ENCODE results near the gene CYP1B1. TPM values are rescaled to one million over a fixed set of nuclear protein-coding genes. Genes with fewer than 3 reads are reported as not detected.

Gene CYP1B1
- total RNA-seq, 2 donors from 2014 or later, result 19.4 to 289 TPM

DNA sequence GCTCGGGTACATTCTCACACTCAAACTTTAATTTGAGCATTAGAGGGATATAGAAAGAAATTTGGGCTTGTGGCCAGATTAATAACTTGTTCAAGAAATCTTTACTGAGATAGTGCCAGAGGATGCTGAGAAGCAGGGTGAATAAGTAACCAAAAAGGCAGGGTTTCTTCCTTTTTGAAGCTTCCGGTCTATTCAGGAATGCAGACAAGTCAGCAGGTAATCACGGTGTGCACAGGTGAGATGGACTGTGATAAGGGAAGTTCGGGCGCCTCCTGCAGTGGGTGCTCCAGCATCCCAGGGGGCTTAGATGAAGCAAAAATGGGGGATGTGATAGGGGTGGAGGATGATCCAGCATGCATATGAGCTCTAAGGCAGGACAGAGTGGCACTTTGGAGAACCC lies 44.9 kb upstream of the CYP1B1 start:
- H3K4me1 ChIP-seq (replicated peaks), result no peaks in the 10 kb centered on the region
- intact Hi-C loops (cut with DNase I), result loop anchor here (10.0 kb wide), 1 partner anchor 64 kb away; no protein-coding TSS in a partner anchor
- no peak for DNase-seq (ENCODE audit: low spot score)
- no peaks in the 10 kb centered on the region for H3K27me3 ChIP-seq (replicated peaks; ENCODE audit: insufficient read depth)
- H3K9me3 ChIP-seq, result no peaks in the 10 kb centered on the region
- TF ChIP-seq, protein P1, sequence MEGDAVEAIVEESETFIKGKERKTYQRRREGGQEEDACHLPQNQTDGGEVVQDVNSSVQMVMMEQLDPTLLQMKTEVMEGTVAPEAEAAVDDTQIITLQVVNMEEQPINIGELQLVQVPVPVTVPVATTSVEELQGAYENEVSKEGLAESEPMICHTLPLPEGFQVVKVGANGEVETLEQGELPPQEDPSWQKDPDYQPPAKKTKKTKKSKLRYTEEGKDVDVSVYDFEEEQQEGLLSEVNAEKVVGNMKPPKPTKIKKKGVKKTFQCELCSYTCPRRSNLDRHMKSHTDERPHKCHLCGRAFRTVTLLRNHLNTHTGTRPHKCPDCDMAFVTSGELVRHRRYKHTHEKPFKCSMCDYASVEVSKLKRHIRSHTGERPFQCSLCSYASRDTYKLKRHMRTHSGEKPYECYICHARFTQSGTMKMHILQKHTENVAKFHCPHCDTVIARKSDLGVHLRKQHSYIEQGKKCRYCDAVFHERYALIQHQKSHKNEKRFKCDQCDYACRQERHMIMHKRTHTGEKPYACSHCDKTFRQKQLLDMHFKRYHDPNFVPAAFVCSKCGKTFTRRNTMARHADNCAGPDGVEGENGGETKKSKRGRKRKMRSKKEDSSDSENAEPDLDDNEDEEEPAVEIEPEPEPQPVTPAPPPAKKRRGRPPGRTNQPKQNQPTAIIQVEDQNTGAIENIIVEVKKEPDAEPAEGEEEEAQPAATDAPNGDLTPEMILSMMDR (IDR thresholded peaks at IDR 0.05), result no peak
- TF ChIP-seq POLR2AphosphoS5 (IDR thresholded peaks at IDR 0.05), result no peak
- no peak for TF ChIP-seq POLR2A (IDR thresholded peaks at IDR 0.05)
- WGBS, result 68% methylated on average over 5 of the region's 5 CpGs
- no peak overlapping the region for H3K27ac ChIP-seq
- H3K36me3 ChIP-seq, result no peaks in the 10 kb centered on the region
- H3K4me3 ChIP-seq, result no peak overlapping the region

DNA sequence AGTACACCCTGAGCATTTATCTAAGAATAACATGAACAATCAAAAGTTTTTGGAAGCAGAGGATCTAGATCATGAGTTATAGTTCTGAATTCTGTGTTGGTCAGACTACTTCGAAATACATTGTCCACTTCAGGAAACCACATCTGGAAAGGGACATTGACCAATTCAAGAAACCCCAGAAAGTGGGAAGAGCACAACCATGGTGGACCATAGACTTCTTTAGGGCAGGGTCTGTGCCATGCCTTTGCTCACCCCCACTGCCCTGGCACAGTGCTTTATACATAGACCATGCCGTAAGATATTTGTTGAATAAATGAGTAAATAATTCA lies 44.3 kb upstream of the CYP1B1 start:
- no peaks in the 10 kb centered on the region for H3K27me3 ChIP-seq (replicated peaks; ENCODE audit: insufficient read depth)
- H3K4me3 ChIP-seq, result no peak overlapping the region
- no peaks in the 10 kb centered on the region for H3K9me3 ChIP-seq
- H3K4me1 ChIP-seq (replicated peaks), result no peaks in the 10 kb centered on the region
- DNase-seq (ENCODE audit: low spot score), result no peak
- TF ChIP-seq POLR2AphosphoS5 (IDR thresholded peaks at IDR 0.05) (no peak), POLR2A (IDR thresholded peaks at IDR 0.05) (no peak)
- TF ChIP-seq, protein P1 (IDR thresholded peaks at IDR 0.05), result no peak
- intact Hi-C loops (cut with DNase I), result loop anchor here (10.0 kb wide), 1 partner anchor 65 kb away; no protein-coding TSS in a partner anchor
- no peaks in the 10 kb centered on the region for H3K36me3 ChIP-seq
- 79% methylated on average over 2 of the region's 2 CpGs for WGBS
- no peak overlapping the region for H3K27ac ChIP-seq

DNA sequence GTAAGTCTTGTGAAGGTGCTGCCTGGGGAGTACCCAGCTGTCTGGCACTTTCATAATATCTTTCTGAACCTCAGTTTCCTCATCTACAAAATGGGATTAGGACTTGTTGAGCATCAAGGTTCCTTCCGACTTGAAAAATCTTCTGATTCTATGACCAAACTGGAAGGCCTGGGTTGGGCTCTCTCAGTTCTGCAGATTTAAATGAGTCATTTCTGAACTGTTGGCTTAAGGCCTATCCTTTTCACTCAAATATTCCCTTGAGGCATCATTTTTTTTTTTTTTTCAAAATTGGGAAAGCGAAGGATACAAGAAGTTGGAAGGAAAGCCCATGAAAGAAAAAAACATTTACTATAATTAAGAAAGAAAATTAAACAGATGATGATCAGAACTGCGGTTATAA lies 40.8 kb upstream of the CYP1B1 start:
- TF ChIP-seq POLR2A (IDR thresholded peaks at IDR 0.05) (no peak), POLR2AphosphoS5 (IDR thresholded peaks at IDR 0.05) (no peak)
- TF ChIP-seq, protein P1 (IDR thresholded peaks at IDR 0.05), result no peak
- intact Hi-C loops (cut with DNase I), result no loop called here
- Histone ChIP-seq H3K4me1 (replicated peaks) (no peaks in the 10 kb centered on the region), H3K27me3 (replicated peaks; ENCODE audit: insufficient read depth) (no peaks in the 10 kb centered on the region), H3K27ac (no peak overlapping the region), H3K36me3 (no peaks in the 10 kb centered on the region), H3K4me3 (no peak overlapping the region), H3K9me3 (no peaks in the 10 kb centered on the region)
- 91% methylated on average over 3 of the region's 3 CpGs for WGBS
- no peak for DNase-seq (ENCODE audit: low spot score)

DNA sequence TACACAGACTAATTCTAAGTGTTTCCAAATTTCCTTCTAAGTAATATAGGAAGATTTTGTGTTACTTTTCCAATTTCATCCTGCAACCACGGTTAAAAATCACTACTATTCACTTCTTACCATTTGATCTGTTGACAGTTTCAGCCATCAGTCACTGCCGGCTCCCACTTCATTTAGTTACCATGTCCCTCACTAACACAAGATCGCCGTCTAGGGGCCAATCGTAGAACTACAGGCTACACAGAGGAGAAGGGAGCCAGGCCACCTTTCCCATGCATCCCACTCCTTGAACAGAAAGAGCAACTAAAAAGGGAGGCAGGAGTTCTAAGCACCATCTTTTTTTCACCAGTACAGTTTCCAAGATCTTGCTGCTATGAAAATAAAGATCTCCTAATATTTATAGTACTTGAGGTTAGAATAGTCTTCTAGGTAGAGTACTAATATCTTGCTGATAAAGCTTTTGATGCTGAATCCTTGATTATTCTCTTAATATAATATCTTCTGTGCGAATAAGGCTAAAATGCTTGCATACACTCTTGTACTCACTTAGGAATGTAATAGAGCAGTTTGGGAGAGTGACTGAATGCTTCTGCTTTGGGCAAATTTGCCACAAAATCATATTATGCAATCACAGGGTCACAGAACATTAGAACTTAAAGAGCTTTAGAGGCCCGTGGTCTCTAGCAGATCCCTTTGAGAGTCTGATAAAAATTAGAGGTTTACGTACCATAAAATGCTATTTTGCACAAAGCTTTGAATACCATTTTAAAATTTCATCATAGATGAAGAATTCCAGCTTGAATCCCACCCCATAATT lies 39.5 kb upstream of the CYP1B1 start:
- Histone ChIP-seq H3K27ac (no peak overlapping the region), H3K9me3 (no peaks in the 10 kb centered on the region), H3K4me3 (no peak overlapping the region), H3K4me1 (replicated peaks) (no peaks in the 10 kb centered on the region), H3K27me3 (replicated peaks; ENCODE audit: insufficient read depth) (no peaks in the 10 kb centered on the region), H3K36me3 (no peaks in the 10 kb centered on the region)
- peak; percentile 74 for DNase-seq (ENCODE audit: low spot score)
- intact Hi-C loops (cut with DNase I), result no loop called here
- TF ChIP-seq POLR2A (IDR thresholded peaks at IDR 0.05) (no peak), POLR2AphosphoS5 (IDR thresholded peaks at IDR 0.05) (peak; percentile 44)
- TF ChIP-seq, protein P1 (IDR thresholded peaks at IDR 0.05), result peak; percentile 60 to 87 (median 66)
- WGBS, result 35% methylated on average over 8 of the region's 8 CpGs

All from prostate gland (tissue), 2 donors.